ENCODE results near the gene HDAC9. TPM values are rescaled to one million over a fixed set of nuclear protein-coding genes. Genes with fewer than 3 reads are reported as not detected.

Gene HDAC9
- total and polyA plus RNA-seq, 2 donors = 4.8 to 12.2 TPM

- peaks cover 0 to 2% of the 10 kb centered on the region in 2 donors for H3K4me1 ChIP-seq (ENCODE audit: control insufficient read depth in 2 of 2, insufficient read depth in 2 of 2, low read length in 2 of 2)
- no peaks in the 10 kb centered on the region for H3K27me3 ChIP-seq (ENCODE audit: control insufficient read depth in 2 of 2, insufficient read depth in 1 of 2, low read length in 1 of 2)
- no peak overlapping the region for H3K27ac ChIP-seq (ENCODE audit: low read depth in 1 of 2, low read length in 1 of 2)
- no peaks in the 10 kb centered on the region for H3K9me3 ChIP-seq (ENCODE audit: control insufficient read depth in 2 of 2, insufficient read depth in 1 of 2, low read length in 1 of 2)
- no peaks in the 10 kb centered on the region for H3K36me3 ChIP-seq (ENCODE audit: control insufficient read depth in 2 of 2, insufficient read depth in 2 of 2, low read length in 1 of 2)
- no peak for DNase-seq (ENCODE audit: low read depth in 6 of 9, low spot score in 9 of 9)
- no peak overlapping the region for H3K4me3 ChIP-seq (ENCODE audit: low read length in 2 of 2)
- WGBS = 96% methylated on average over 1 of the region's 1 CpG
These were observed 59.6 kb downstream of the HDAC9 start for GRCh38 chr7:18555120-18555519.

- Histone ChIP-seq H3K4me3 (ENCODE audit: low read length in 2 of 2) (no peak overlapping the region), H3K27ac (ENCODE audit: low read depth in 1 of 2, low read length in 1 of 2) (no peak overlapping the region), H3K36me3 (ENCODE audit: control insufficient read depth in 2 of 2, insufficient read depth in 2 of 2, low read length in 1 of 2) (no peaks in the 10 kb centered on the region), H3K4me1 (ENCODE audit: control insufficient read depth in 2 of 2, insufficient read depth in 2 of 2, low read length in 2 of 2) (peaks cover 0 to 2% of the 10 kb centered on the region in 2 donors), H3K27me3 (ENCODE audit: control insufficient read depth in 2 of 2, insufficient read depth in 1 of 2, low read length in 1 of 2) (no peaks in the 10 kb centered on the region), H3K9me3 (ENCODE audit: control insufficient read depth in 2 of 2, insufficient read depth in 1 of 2, low read length in 1 of 2) (no peaks in the 10 kb centered on the region)
- no peak for DNase-seq (ENCODE audit: low read depth in 6 of 9, low spot score in 9 of 9)
- WGBS = 97% methylated on average over 1 of the region's 1 CpG
These were observed 60.4 kb downstream of the HDAC9 start for GRCh38 chr7:18555968-18556367.

GRCh38 chr7:18558503-18558902, 63.0 kb downstream of the HDAC9 start:
- Histone ChIP-seq H3K4me1 (ENCODE audit: control insufficient read depth in 2 of 2, insufficient read depth in 2 of 2, low read length in 2 of 2) (no peaks in the 10 kb centered on the region), H3K36me3 (ENCODE audit: control insufficient read depth in 2 of 2, insufficient read depth in 2 of 2, low read length in 1 of 2) (no peaks in the 10 kb centered on the region), H3K27ac (ENCODE audit: low read depth in 1 of 2, low read length in 1 of 2) (no peak overlapping the region), H3K4me3 (ENCODE audit: low read length in 2 of 2) (no peak overlapping the region), H3K27me3 (ENCODE audit: control insufficient read depth in 2 of 2, insufficient read depth in 1 of 2, low read length in 1 of 2) (no peaks in the 10 kb centered on the region), H3K9me3 (ENCODE audit: control insufficient read depth in 2 of 2, insufficient read depth in 1 of 2, low read length in 1 of 2) (no peaks in the 10 kb centered on the region)
- no peak for DNase-seq (ENCODE audit: low read depth in 6 of 9, low spot score in 9 of 9)
- WGBS = 94% methylated on average over 3 of the region's 3 CpGs

- H3K36me3 ChIP-seq (ENCODE audit: control insufficient read depth in 2 of 2, insufficient read depth in 2 of 2, low read length in 1 of 2) = no peaks in the 10 kb centered on the region
- no peaks in the 10 kb centered on the region for H3K9me3 ChIP-seq (ENCODE audit: control insufficient read depth in 2 of 2, insufficient read depth in 1 of 2, low read length in 1 of 2)
- no peak for DNase-seq (ENCODE audit: low read depth in 6 of 9, low spot score in 9 of 9)
- no peak overlapping the region for H3K4me3 ChIP-seq (ENCODE audit: low read length in 2 of 2)
- no peak overlapping the region for H3K27ac ChIP-seq (ENCODE audit: low read depth in 1 of 2, low read length in 1 of 2)
- H3K27me3 ChIP-seq (ENCODE audit: control insufficient read depth in 2 of 2, insufficient read depth in 1 of 2, low read length in 1 of 2) = no peaks in the 10 kb centered on the region
- 94% methylated on average over 3 of the region's 3 CpGs for WGBS
- no peaks in the 10 kb centered on the region for H3K4me1 ChIP-seq (ENCODE audit: control insufficient read depth in 2 of 2, insufficient read depth in 2 of 2, low read length in 2 of 2)
These were observed 63.4 kb downstream of the HDAC9 start for GRCh38 chr7:18558910-18559309.

- Histone ChIP-seq H3K9me3 (ENCODE audit: control insufficient read depth in 2 of 2, insufficient read depth in 1 of 2, low read length in 1 of 2) (no peaks in the 10 kb centered on the region), H3K36me3 (ENCODE audit: control insufficient read depth in 2 of 2, insufficient read depth in 2 of 2, low read length in 1 of 2) (no peaks in the 10 kb centered on the region), H3K27ac (ENCODE audit: low read depth in 1 of 2, low read length in 1 of 2) (no peak overlapping the region), H3K27me3 (ENCODE audit: control insufficient read depth in 2 of 2, insufficient read depth in 1 of 2, low read length in 1 of 2) (no peaks in the 10 kb centered on the region), H3K4me3 (ENCODE audit: low read length in 2 of 2) (no peak overlapping the region), H3K4me1 (ENCODE audit: control insufficient read depth in 2 of 2, insufficient read depth in 2 of 2, low read length in 2 of 2) (no peaks in the 10 kb centered on the region)
- DNase-seq (ENCODE audit: low read depth in 6 of 9, low spot score in 9 of 9) = no peak
These were observed 64.2 kb downstream of the HDAC9 start for GRCh38 chr7:18559756-18560155.

GRCh38 chr7:18564779-18565178, 69.2 kb downstream of the HDAC9 start:
- WGBS = 97% methylated on average over 5 of the region's 5 CpGs
- Histone ChIP-seq H3K27me3 (ENCODE audit: control insufficient read depth in 2 of 2, insufficient read depth in 1 of 2, low read length in 1 of 2) (no peaks in the 10 kb centered on the region), H3K9me3 (ENCODE audit: control insufficient read depth in 2 of 2, insufficient read depth in 1 of 2, low read length in 1 of 2) (no peaks in the 10 kb centered on the region), H3K4me1 (ENCODE audit: control insufficient read depth in 2 of 2, insufficient read depth in 2 of 2, low read length in 2 of 2) (no peaks in the 10 kb centered on the region), H3K4me3 (ENCODE audit: low read length in 2 of 2) (no peak overlapping the region), H3K27ac (ENCODE audit: low read depth in 1 of 2, low read length in 1 of 2) (no peak overlapping the region), H3K36me3 (ENCODE audit: control insufficient read depth in 2 of 2, insufficient read depth in 2 of 2, low read length in 1 of 2) (no peaks in the 10 kb centered on the region)
- DNase-seq (ENCODE audit: low read depth in 6 of 9, low spot score in 9 of 9) = no peak

GRCh38 chr7:18565337-18565736, 69.8 kb downstream of the HDAC9 start:
- Histone ChIP-seq H3K36me3 (ENCODE audit: control insufficient read depth in 2 of 2, insufficient read depth in 2 of 2, low read length in 1 of 2) (no peaks in the 10 kb centered on the region), H3K27ac (ENCODE audit: low read depth in 1 of 2, low read length in 1 of 2) (no peak overlapping the region), H3K27me3 (ENCODE audit: control insufficient read depth in 2 of 2, insufficient read depth in 1 of 2, low read length in 1 of 2) (no peaks in the 10 kb centered on the region), H3K9me3 (ENCODE audit: control insufficient read depth in 2 of 2, insufficient read depth in 1 of 2, low read length in 1 of 2) (no peaks in the 10 kb centered on the region), H3K4me3 (ENCODE audit: low read length in 2 of 2) (no peak overlapping the region), H3K4me1 (ENCODE audit: control insufficient read depth in 2 of 2, insufficient read depth in 2 of 2, low read length in 2 of 2) (no peaks in the 10 kb centered on the region)
- DNase-seq (ENCODE audit: low read depth in 6 of 9, low spot score in 9 of 9) = no peak

- H3K27ac ChIP-seq (ENCODE audit: low read depth in 1 of 2, low read length in 1 of 2) = no peak overlapping the region
- H3K4me1 ChIP-seq (ENCODE audit: control insufficient read depth in 2 of 2, insufficient read depth in 2 of 2, low read length in 2 of 2) = no peaks in the 10 kb centered on the region
- no peak overlapping the region for H3K4me3 ChIP-seq (ENCODE audit: low read length in 2 of 2)
- 96% methylated on average over 1 of the region's 1 CpG for WGBS
- DNase-seq (ENCODE audit: low read depth in 6 of 9, low spot score in 9 of 9) = no peak
- no peaks in the 10 kb centered on the region for H3K36me3 ChIP-seq (ENCODE audit: control insufficient read depth in 2 of 2, insufficient read depth in 2 of 2, low read length in 1 of 2)
- no peaks in the 10 kb centered on the region for H3K27me3 ChIP-seq (ENCODE audit: control insufficient read depth in 2 of 2, insufficient read depth in 1 of 2, low read length in 1 of 2)
- H3K9me3 ChIP-seq (ENCODE audit: control insufficient read depth in 2 of 2, insufficient read depth in 1 of 2, low read length in 1 of 2) = no peaks in the 10 kb centered on the region
These were observed 70.7 kb downstream of the HDAC9 start for GRCh38 chr7:18566205-18566604.

GRCh38 chr7:18566829-18567228, 71.3 kb downstream of the HDAC9 start:
- no peak overlapping the region for H3K4me3 ChIP-seq (ENCODE audit: low read length in 2 of 2)
- no peaks in the 10 kb centered on the region for H3K36me3 ChIP-seq (ENCODE audit: control insufficient read depth in 2 of 2, insufficient read depth in 2 of 2, low read length in 1 of 2)
- H3K9me3 ChIP-seq (ENCODE audit: control insufficient read depth in 2 of 2, insufficient read depth in 1 of 2, low read length in 1 of 2) = no peaks in the 10 kb centered on the region
- no peak overlapping the region for H3K27ac ChIP-seq (ENCODE audit: low read depth in 1 of 2, low read length in 1 of 2)
- H3K27me3 ChIP-seq (ENCODE audit: control insufficient read depth in 2 of 2, insufficient read depth in 1 of 2, low read length in 1 of 2) = no peaks in the 10 kb centered on the region
- H3K4me1 ChIP-seq (ENCODE audit: control insufficient read depth in 2 of 2, insufficient read depth in 2 of 2, low read length in 2 of 2) = no peaks in the 10 kb centered on the region
- DNase-seq (ENCODE audit: low read depth in 6 of 9, low spot score in 9 of 9) = no peak
- 93% methylated on average over 7 of the region's 7 CpGs for WGBS

- Histone ChIP-seq H3K36me3 (ENCODE audit: control insufficient read depth in 2 of 2, insufficient read depth in 2 of 2, low read length in 1 of 2) (no peaks in the 10 kb centered on the region), H3K4me3 (ENCODE audit: low read length in 2 of 2) (no peak overlapping the region), H3K27me3 (ENCODE audit: control insufficient read depth in 2 of 2, insufficient read depth in 1 of 2, low read length in 1 of 2) (no peaks in the 10 kb centered on the region), H3K4me1 (ENCODE audit: control insufficient read depth in 2 of 2, insufficient read depth in 2 of 2, low read length in 2 of 2) (no peaks in the 10 kb centered on the region), H3K27ac (ENCODE audit: low read depth in 1 of 2, low read length in 1 of 2) (no peak overlapping the region), H3K9me3 (ENCODE audit: control insufficient read depth in 2 of 2, insufficient read depth in 1 of 2, low read length in 1 of 2) (no peaks in the 10 kb centered on the region)
- 96% methylated on average over 3 of the region's 3 CpGs for WGBS
- DNase-seq (ENCODE audit: low read depth in 6 of 9, low spot score in 9 of 9) = no peak
These were observed 74.9 kb downstream of the HDAC9 start for GRCh38 chr7:18570441-18570840.
